GM18870 (cell line): ENCODE data around the gene CDK2.

ENCODE experiments used
- ATAC-seq: cut with Tn5 transposase; IDR thresholded peaks from one replicate; pipeline ENCODE4 v1.9.1; 2021; ENCODE audit warnings: moderate library complexity; ENCODE audit not compliant: unreplicated experiment

The CDK2 gene

DNA sequence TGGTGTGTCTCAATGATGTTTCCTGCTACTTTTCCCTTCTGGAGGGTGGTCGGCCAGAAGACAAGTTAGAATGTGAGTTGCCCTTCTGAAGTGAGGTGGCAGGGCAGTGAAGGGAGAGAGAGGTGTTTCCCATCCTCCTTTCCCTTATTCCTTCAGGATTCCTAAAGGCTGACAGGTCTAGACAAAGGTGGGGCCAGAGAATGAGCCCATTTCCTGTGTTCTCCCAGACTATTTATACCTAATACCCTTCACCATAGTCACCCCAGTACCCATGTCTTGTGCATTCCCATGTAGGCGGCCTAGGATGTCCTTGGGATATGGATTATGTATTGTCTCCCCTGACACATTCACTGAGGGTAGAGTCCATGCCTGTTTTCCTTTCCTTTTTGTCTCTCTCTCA lies 28.6 kb upstream of the CDK2 start:
- no peak for ATAC-seq

DNA sequence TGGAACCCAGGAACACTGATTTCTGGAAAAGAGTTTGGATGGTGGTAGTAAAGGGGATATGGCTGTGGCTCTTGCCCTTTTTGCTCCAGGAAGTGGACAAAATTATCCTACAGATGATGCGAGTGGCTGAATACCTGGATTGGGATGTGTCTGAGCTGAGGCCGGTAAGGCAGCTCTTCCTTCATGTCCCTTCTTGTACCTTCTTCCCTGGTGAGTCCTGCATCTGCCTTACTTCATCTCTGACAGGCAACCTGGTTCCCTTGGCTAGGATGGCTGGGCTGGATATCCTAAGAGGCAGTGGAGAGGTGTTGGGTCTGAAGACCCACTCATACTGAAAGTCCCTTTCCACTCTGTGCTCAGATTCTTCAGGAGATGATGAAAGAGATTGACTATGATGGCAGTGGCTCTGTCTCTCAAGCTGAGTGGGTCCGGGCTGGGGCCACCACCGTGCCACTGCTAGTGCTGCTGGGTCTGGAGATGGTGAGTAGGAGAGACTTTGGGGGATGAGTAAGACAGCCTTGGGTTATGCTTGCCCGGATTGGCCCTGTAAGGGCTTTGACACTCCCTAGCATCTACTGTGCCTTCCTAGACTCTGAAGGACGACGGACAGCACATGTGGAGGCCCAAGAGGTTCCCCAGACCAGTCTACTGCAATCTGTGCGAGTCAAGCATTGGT lies 27.7 kb upstream of the CDK2 start:
- ATAC-seq, result no peak

DNA sequence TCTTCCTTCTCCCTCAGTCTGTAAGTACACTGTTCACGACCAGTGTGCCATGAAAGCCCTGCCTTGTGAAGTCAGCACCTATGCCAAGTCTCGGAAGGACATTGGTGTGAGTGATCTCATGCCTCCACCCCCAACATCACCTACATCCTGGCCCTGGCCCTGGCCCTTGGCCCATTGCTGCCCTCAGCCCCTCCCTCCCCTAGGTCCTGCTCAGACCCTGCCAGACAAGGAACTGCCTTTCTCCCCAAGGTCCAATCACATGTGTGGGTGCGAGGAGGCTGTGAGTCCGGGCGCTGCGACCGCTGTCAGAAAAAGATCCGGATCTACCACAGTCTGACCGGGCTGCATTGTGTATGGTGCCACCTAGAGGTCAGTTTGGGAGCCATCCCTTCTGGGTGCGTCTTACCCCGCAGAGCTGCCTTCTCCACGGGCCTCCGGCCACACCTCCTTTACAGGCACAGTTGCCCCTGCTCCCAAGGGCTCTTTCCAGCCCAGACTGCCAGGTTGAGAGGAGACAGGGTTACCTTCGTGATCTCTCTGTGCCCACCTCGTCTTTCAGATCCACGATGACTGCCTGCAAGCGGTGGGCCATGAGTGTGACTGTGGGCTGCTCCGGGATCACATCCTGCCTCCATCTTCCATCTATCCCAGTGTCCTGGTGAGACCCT lies 26.4 kb upstream of the CDK2 start:
- ATAC-seq, result peak; percentile 93

DNA sequence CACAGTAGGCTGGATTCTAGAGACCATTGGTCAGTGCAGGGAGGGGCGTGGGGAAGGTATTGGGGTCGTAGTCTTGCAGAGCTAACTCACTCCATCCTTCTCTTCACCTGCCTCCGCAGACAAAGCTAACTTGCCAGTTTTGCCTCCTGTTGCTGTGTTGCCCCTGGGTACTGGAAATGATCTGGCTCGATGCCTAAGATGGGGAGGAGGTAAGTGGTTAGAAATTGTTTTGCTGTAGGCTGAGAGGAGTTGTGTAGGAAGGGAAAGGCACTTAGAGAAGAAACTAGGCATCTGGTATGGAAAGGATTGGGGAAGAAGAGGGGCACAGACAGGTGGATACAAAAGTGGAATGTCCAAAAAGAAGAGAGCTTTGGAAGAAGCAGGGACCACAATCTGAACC lies 24.6 kb upstream of the CDK2 start:
- ATAC-seq, result no peak

DNA sequence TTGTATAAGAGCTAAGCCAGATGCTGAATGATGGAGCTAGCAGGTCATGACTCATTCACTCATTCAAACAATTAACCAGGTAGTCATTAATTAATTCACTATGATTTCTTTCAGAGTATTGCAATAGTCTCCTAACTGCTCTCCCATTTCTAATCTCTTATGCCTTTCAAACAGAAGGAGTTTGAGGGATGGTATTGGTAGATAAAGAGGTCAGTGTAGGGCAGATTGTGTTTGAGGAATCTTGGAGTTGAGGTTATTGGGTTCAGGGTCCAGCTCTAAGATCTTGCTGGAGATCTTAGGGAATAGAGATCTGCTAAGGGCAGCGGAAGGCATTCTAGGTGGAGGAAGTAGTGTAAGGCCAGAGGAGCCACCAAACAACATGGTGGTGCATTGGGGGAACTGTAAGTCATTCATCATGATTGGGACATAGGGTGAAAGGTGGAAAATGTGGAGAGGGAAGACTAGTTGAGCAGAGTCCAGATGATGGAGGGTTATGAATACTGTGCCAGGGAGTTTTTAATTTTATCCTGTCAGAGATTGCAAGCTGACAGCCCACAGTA lies 24.0 kb upstream of the CDK2 start:
- ATAC-seq, result no peak

DNA sequence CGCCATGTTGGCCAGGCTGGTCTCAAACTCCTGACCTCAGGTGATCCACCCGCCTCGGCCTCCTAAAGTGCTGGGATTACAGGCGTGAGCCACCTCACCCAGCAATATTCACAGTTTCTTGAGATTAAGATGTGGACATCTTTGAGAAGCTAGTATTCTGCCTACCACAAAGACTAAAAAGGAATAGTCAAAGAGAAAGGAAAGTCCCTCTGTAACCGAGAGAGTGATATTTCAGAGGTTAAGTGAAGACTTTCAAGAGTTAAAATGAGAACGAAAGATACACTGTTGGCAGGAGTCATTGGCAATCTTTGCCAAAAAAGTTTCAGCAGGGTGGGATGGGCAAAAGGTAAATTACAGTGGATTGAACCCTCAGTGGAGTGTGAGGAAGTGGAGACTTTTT lies 20.1 kb upstream of the CDK2 start:
- ATAC-seq, result no peak

DNA sequence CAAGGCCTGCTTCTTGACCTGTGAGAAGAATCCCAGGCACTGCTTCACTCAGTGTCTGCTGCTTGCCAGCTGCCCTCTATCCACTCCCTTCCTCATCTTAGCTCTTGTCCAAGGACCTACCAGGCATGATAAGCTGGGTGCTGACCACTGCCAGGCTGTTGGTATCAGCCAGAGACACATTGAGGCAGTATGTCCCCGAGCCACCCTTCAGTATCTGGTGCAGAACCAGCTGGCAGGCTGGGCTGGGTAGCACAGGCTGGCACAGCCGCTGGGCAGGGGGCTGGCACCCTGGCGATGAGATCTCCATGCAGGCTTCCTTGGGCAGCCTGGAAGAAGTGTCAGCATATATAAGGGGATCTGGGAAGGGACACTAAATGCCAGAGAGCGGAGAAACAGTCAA lies 11.3 kb upstream of the CDK2 start:
- no peak for ATAC-seq

DNA sequence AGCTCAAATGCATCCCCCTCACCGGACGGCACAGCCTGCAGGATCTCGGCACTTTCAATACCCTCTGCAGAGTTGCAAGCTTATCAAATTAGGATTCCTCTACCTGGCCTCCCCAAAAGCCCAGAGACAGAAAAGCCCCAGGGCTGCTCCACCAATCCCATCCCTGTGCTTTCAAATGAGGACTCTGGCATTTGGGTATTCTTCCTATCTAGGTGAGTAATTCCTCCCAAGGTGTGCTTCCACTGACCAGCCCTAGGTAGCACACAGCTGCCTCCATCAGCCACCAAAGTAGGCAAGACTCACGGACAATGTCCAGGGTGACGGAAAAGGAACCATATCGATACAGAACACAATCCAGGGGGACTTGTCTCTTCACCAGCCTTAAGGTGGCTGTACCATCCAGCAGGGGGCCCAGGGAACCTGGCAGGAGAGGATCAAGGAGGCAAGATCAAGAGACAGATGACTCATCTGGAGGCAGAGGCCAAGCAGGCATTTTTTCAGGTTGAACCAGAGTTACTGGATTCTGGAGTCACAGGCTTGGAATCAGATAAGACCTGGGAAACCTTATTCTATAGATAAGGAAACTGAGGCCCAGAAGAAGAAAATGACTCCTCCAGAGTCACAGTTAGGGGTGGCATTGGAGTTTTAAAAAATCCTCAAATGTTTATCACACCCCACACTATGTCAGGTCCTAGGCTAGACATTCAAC lies 10.7 kb upstream of the CDK2 start:
- ATAC-seq, result no peak

DNA sequence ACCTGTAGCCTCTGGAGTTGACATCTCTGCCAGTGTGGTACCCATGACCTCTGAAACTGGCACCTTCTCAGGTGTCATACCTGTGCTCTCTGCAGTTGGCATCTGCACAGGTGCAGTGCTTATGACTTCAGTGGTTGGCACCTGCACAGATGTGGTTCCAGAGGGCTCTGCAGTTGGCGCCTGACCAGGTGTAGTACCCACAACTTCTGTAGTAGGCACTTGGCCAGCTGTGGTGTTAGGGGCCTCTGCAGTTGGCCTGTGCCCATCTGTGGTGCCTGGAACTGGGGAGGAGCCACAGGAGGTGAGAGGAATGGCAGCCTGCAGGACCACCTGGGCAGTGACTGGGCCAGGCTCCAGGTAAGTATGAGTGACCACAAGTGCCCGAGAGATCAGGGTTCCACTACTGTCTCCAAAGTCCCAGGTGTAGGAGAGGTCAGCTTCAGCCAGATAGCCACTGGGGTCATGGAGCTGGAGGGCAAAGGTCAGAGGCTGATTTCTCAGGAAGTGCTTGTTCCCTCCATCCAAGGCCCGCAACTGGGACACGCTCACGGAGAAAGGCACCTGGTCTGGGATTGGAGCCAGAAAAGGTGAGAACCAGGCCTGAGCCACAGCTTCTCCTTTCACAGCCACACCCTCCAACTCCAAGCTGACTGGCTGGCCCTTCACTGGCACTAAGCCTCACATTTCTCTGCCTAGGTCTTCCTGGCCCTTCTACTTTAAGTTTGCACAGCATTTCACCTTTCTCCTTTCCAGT lies 9.3 kb upstream of the CDK2 start:
- no peak for ATAC-seq

DNA sequence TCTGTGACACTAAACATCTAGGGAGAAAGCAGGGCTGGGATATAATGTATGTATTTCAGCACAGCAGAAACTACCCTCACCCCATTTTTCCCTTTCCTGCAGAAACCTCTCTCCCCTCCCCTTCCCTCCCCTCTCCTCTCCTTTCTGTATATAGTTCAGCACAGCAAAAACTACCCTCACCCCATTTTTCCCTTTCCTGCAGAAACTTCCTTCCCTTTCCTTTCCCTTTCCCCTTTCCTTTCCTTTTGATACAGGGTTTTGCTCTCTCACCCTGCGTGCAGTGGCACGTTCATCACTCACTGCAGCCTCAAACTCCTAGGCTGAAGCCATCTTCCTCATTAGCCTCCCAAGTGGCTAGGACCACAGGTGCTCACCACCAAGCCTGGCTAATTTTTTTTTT lies 2.9 kb upstream of the CDK2 start:
- no peak for ATAC-seq

DNA sequence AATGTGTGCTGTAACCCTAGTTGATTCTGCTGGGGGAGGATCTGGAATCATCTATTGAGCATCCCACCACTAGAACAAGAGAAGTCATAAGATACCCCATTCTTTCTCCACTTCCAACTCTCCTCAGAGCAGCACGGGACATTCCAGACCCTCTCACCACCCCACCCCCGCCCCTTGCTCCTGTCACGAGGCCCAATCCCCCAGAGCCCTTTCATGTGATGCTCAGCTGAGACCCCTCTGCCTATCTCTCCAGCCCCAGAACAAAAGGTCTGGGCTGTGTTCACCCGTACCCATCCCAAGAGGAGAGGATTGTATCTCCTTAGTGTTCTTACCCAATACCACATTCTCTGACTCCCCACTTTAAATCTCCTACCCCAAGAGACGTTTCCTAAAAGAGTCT lies 1.4 kb upstream of the CDK2 start:
- no peak for ATAC-seq

DNA sequence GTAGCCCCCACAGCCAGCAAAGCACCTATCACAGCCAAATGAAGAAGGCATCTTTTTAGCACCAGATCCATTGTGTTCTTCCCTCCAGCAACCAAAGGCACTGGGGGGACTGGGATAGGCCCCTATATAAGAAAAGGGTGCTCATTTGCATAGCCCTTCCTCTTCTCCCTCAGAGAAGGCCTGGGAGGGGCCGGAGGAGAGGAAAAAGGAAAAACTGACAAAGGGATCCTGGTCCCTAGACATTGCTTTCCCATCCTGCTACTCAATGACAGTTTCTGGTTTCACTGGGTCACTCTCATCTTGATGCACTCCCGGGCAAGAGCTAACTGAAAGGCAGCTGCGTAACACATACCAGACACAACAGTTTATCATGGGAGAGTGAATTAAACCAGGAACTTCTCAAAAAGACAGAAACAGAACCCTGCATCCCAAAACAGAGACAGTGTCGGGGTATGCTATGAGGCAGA lies 656 bp upstream of the CDK2 start, which contains the start of gene PMEL:
TSS of gene PMEL (minus strand) at position 102 of the 467 bp plus-strand sequence. CDS start at position 71, 31 bp downstream.
- no peak for ATAC-seq

DNA sequence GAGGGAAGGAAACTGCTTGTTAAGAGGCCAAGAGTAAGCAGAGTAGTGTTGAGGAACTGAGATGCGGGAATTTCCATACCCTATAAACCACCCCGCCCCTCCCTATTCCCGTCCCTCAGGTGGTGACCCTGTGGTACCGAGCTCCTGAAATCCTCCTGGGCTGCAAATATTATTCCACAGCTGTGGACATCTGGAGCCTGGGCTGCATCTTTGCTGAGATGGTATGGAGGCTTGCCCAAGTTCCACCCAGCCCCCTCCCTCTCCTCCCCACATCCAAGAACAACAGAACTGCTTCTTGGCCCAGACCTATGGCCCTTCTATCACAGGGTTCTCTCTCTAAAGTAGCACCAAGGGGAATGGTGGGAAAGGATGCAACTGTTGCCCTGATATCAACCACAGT lies 2.7 kb downstream of the CDK2 start:
- no peak for ATAC-seq

DNA sequence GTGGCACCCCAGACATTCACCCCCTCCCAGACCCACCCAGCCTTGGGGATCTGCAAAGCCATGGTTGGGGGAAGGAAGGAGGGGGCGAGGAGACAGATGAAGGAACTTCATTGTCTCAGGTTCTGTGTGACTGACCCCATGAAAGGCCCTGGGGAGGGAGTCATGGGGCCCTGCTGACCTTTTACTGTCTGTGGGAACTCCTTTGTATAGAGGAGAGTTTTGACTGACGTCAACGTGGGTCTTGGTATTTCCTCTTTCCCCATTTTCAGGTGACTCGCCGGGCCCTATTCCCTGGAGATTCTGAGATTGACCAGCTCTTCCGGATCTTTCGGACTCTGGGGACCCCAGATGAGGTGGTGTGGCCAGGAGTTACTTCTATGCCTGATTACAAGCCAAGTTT lies 4.1 kb downstream of the CDK2 start:
- no peak for ATAC-seq

DNA sequence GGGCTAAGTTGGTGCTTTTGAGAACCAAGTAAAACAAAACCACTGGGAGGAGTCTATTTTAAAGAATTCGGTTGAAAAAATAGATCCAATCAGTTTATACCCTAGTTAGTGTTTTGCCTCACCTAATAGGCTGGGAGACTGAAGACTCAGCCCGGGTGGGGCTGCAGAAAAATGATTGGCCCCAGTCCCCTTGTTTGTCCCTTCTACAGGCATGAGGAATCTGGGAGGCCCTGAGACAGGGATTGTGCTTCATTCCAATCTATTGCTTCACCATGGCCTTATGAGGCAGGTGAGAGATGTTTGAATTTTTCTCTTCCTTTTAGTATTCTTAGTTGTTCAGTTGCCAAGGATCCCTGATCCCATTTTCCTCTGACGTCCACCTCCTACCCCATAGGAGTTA lies 5.4 kb downstream of the CDK2 start:
- ATAC-seq, result no peak

DNA sequence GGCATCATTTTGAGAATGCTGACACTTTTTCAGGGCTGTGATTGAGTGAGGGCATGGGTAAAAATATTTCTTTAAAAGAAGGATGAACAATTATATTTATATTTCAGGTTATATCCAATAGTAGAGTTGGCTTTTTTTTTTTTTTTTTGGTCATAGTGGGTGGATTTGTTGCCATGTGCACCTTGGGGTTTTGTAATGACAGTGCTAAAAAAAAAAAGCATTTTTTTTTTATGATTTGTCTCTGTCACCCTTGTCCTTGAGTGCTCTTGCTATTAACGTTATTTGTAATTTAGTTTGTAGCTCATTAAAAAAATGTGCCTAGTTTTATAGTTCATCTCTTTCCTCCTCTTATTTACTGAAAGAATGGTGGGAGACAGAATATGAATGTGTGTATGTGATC lies 5.8 kb downstream of the CDK2 start:
- no peak for ATAC-seq

DNA sequence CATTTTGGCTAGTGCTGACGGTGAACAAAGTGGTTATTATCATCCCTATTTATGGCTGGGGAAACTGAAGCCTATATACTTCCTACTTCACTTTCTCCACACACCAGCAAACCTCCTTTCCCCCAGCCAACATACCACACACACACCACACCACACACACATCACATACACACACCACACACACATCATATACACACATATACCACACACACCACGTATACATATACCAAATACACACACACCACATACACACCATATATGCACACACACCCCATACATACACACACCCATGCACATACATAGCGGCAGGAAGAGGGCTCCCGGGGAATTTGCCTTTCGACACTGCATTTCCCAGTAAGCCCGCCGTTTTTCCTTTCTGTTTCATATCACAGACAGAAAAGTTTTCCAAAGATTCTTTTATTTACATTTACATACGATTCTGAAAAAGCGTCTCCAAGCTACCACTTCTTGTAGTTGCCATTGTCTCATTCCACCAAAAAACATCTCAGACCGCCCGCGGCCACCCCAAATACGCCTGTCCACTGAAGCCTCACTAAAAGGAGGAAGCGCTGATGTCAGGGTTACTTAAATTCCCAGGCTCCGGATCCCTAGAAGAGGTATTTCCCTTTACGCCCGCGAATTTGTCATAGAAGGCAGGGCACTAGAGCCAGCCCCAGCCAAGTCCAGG lies 6.4 kb downstream of the CDK2 start:
- no peak for ATAC-seq

DNA sequence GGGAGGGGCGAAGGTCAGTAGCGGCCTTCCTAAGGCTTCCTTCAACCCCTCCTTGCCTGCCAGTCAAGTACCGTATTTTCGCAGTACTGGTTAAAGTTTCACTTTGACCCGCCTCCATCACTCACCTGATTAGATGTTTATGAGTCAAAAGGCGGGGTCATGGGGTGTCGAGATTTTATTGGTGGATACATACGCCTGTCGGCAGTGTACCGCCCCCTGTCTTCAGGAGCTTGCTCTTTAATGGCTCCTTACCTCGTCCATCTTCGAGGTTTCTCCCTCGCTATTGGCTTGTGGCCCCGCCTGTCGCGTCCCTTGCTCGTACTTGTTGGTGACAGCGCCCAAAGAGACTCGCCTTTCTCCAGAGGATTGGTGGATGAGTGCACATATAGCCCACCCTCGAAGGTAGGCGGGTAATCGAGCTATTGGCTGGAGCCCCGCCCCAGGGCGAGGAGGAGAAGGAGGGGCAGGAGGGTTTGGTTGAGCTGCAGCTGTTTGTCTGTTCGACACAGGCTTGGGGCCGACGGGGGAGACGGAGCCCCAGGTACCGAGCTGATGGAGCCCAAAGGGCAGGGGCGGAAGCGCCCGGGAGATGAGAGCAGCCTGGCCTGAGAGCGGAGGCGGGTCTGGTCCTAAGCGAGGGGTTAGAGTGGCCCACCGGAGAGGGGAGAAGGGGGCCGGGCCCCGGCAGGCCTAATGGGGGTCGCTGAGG lies 7.1 kb downstream of the CDK2 start, which contains the start of gene RAB5B:
TSS of gene RAB5B (plus strand) at position 480 of the 709 bp plus-strand sequence. CDS start 12,883 bp downstream, outside the sequence.
- ATAC-seq, result peak; percentile 94

DNA sequence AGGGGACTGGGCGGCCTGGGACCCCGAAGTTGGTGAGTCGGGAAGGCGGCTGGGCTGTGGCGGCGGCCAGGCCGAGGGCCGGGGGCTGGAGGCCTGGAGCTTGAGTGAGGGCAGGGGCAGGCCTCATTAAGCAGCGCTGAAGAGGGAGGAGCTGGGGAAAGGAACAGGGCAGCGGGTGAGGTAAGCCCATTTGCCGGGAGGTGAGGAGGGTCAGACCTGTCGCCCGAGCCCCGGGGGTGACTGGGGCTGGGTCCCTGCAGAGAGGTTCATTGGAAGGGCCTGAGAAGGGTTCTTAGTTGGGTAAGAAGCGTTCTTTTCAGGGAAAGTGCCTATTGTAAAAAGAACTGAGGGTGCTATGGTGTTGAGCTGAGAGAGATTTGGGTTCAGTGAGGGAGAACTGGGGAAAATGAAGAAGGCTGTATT lies 7.7 kb downstream of the CDK2 start:
- no peak for ATAC-seq

DNA sequence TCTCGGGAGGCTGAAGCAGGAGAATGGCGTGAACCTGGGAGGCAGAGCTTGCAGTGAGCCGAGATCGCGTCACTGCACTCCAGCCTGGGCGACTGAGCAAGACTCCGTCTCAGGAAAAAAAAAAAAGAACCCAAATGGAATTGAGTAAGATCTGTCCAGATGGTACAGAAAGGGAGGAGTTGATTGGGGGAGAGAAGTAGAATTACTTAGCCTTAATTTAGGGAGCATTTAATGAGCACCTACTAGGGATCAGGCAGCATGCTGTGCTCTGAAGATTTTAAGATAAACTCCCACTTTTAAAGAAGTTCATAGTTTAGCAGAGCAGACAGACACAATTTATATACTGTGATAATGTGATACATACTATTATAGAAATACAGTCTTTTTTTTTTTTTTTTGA lies 11.8 kb downstream of the CDK2 start:
- ATAC-seq, result no peak
